Sigmoid colon (tissue), 4 donors: ENCODE measurements around the gene INSIG1.

Source experiments
- EP300 ChIP-seq, 4 donors: sonication (generic); formaldehyde crosslinking; IDR thresholded peaks; one replicate each; pipeline ENCODE4 v1.6.1; 2017; ENCODE audit warnings: antibody characterized with exemption in 4 of 4
- POLR2A ChIP-seq, 2 donors: fragments of 450-650 bp; IDR thresholded peaks; one replicate each; pipeline ENCODE4 v1.6.1; 2016; ENCODE audit warnings: antibody characterized with exemption in 2 of 2, mild to moderate bottlenecking in 2 of 2, moderate library complexity in 2 of 2
- TF ChIP-seq, protein P1 (sequence below), 4 experiments: fragments of 450-650 bp in 3 of 4; fragments of 200-600 bp in 1 of 4; IDR thresholded peaks; one replicate each; pipeline ENCODE4 v1.5.1; 2016 to 2019; ENCODE audit warnings: antibody characterized with exemption in 4 of 4, mild to moderate bottlenecking in 3 of 4, moderate library complexity in 2 of 4

DNA sequence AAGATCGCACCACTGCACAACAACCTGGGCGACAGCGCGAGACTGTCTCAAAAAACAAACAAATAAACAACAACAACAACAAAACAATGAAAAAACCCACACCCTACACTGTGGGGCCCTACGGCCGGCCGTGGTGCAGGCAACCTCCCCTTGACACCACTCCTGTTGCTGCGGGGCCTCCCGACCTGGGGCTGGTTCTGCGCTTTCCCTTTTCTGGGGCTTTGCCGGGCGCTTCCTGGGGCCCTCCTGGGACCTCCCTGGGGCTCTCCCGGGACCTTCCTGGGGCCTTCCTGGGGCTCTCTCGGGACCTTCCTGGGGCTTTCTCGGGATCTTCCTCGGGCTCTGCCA, 46.6 kb downstream of the INSIG1 start:
- TF ChIP-seq POLR2A (IDR thresholded peaks at IDR 0.05) (no peak), EP300 (IDR thresholded peaks at IDR 0.05) (no peak)
- TF ChIP-seq, protein P1, sequence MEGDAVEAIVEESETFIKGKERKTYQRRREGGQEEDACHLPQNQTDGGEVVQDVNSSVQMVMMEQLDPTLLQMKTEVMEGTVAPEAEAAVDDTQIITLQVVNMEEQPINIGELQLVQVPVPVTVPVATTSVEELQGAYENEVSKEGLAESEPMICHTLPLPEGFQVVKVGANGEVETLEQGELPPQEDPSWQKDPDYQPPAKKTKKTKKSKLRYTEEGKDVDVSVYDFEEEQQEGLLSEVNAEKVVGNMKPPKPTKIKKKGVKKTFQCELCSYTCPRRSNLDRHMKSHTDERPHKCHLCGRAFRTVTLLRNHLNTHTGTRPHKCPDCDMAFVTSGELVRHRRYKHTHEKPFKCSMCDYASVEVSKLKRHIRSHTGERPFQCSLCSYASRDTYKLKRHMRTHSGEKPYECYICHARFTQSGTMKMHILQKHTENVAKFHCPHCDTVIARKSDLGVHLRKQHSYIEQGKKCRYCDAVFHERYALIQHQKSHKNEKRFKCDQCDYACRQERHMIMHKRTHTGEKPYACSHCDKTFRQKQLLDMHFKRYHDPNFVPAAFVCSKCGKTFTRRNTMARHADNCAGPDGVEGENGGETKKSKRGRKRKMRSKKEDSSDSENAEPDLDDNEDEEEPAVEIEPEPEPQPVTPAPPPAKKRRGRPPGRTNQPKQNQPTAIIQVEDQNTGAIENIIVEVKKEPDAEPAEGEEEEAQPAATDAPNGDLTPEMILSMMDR (IDR thresholded peaks at IDR 0.05), result no peak
